ENCODE results near the gene PAXIP1. TPM values are rescaled to one million over a fixed set of nuclear protein-coding genes. Genes with fewer than 3 reads are reported as not detected.

Gene PAXIP1
- total and polyA plus RNA-seq, 10 of the 15 experiments (the other 5 are each of a cell fraction or from before 2014, with no cell fraction given): 7.3 to 27.2 (median 18.1) TPM

GRCh38 chr7:154967401-154967955, 35.4 kb downstream of the PAXIP1 start:
- CTCF ChIA-PET: no interaction called here

More at GRCh38 chr7:154967401-154967955, 35.4 kb downstream of the PAXIP1 start:
- ATAC-seq: no peak
- RAD21 ChIA-PET (ENCODE audit: unreplicated experiment): no interaction called here
- H3K4me2 ChIP-seq (ENCODE audit: control insufficient read depth, insufficient read depth): no peak overlapping the region
- H3K9ac ChIP-seq (ENCODE audit: control insufficient read depth, insufficient read depth, low read length): no peak overlapping the region
- WGBS (ENCODE audit: insufficient coverage, insufficient replicate concordance, low lambda C conversion rate, missing lambda C conversion rate): 96% methylated on average over 3 of the region's 3 CpGs
- no peaks in the 10 kb centered on the region for H3K4me1 ChIP-seq (ENCODE audit: control insufficient read depth, insufficient read depth, low read length)
- BruUV-seq (replicated peaks): no TSS peak
- no peaks in the 10 kb centered on the region for H3K79me2 ChIP-seq (ENCODE audit: control insufficient read depth, insufficient read depth, low read length)
- H3K4me3 ChIP-seq: no peak overlapping the region
- H3K27me3 ChIP-seq (replicated peaks in 1 of 2; ENCODE audit: control insufficient read depth in 2 of 2, insufficient read depth in 2 of 2, low read length in 1 of 2): no peaks in the 10 kb centered on the region
- H4K20me1 ChIP-seq (ENCODE audit: control insufficient read depth, insufficient read depth): no peaks in the 10 kb centered on the region
- no peak overlapping the region for H2AFZ ChIP-seq (ENCODE audit: control insufficient read depth, low read depth, low read length)
- FAIRE-seq: no peak
- no peaks in the 10 kb centered on the region for H3K9me3 ChIP-seq (replicated peaks; ENCODE audit: control insufficient read depth, insufficient read depth, low read length)
- in situ Hi-C loops (cut with MboI): no loop called here
- no peak for DNase-seq (ENCODE audit: low read depth, low spot score)
- POLR2A ChIA-PET: no interaction called here
- SMC1A ChIA-PET (ENCODE audit: uncharacterized antibody, unreplicated experiment): no interaction called here
- no peak overlapping the region for H3K27ac ChIP-seq (ENCODE audit: control insufficient read depth, insufficient read depth)
- no peak for TF ChIP-seq ZNF207 (IDR thresholded peaks at IDR 0.05; ENCODE audit: borderline replicate concordance)
- no peak for TF ChIP-seq ATF7 (IDR thresholded peaks at IDR 0.05; ENCODE audit: low read depth)
- TF ChIP-seq EGR1 (IDR thresholded peaks at IDR 0.05; ENCODE audit: borderline replicate concordance in 1 of 2, low read depth in 2 of 2, low read length in 2 of 2): no peak
- TF ChIP-seq SMAD1 (IDR thresholded peaks at IDR 0.05; ENCODE audit: low read depth, partially characterized antibody): no peak
- TF ChIP-seq RELA (IDR thresholded peaks at IDR 0.05; ENCODE audit: borderline replicate concordance, partially characterized antibody): no peak
- no peak for TF ChIP-seq IRF4 (IDR thresholded peaks at IDR 0.05; ENCODE audit: low read depth, low read length)
- no peak for TF ChIP-seq PBX3 (IDR thresholded peaks at IDR 0.05; ENCODE audit: insufficient replicate concordance, low read depth, low read length)
- TF ChIP-seq MYC (IDR thresholded peaks at IDR 0.05; ENCODE audit: insufficient read depth, insufficient read length, insufficient replicate concordance, low read length, severe bottlenecking): no peak
- TF ChIP-seq MAX (IDR thresholded peaks at IDR 0.05; ENCODE audit: low read depth, low read length): no peak
- no peak for TF ChIP-seq NBN (IDR thresholded peaks at IDR 0.05)
- TF ChIP-seq NR2C1 (IDR thresholded peaks at IDR 0.05): no peak
- no peak for TF ChIP-seq MEF2B (IDR thresholded peaks at IDR 0.05; ENCODE audit: partially characterized antibody, poor library complexity, severe bottlenecking)
- no peak for TF ChIP-seq RELB (IDR thresholded peaks at IDR 0.05; ENCODE audit: low read depth)
- TF ChIP-seq CEBPB (IDR thresholded peaks at IDR 0.05; ENCODE audit: borderline replicate concordance in 1 of 2, low read depth in 2 of 2, low read length in 2 of 2): no peak
- peaks cover 19 to 25% of the 10 kb centered on the region in 2 experiments; a peak in 3 of 4 replicates for H3K36me3 ChIP-seq (ENCODE audit: control insufficient read depth in 2 of 2, insufficient read depth in 2 of 2, low read length in 1 of 2)
- intact Hi-C loops (cut with micrococcal nuclease; ENCODE audit: unreplicated experiment): no loop called here

Measured in GM12878 (cell line).